Skin epidermis (tissue), 12 donors: ENCODE data around the gene MLLT3.

Source experiments
- H3K27ac ChIP-seq, 21 experiments: fragments of 200-600 bp; sonication (generic) in 11 of 21; one replicate each; pipeline ENCODE4 v1.5.0; 2020; ENCODE audit warnings: mild to moderate bottlenecking in 3 of 21, inconsistent platforms in 2 of 21, moderate library complexity in 2 of 21
- H3K4me3 ChIP-seq, 7 experiments: fragments of 200-600 bp; sonication (generic) in 2 of 7; one replicate each; pipeline ENCODE4 v1.5.0; 2020; ENCODE audit warnings: inconsistent platforms in 2 of 7, mild to moderate bottlenecking in 2 of 7, moderate library complexity in 1 of 7

MLLT3 gene

GRCh38 chr9:20326516-20326915, 295.8 kb downstream of the MLLT3 start:
- Histone ChIP-seq H3K27ac (no peak overlapping the region), H3K4me3 (no peak overlapping the region)

- no peak overlapping the region for H3K27ac ChIP-seq
- H3K4me3 ChIP-seq = no peak overlapping the region
Observed at GRCh38 chr9:20325008-20325407, 297.3 kb downstream of the MLLT3 start.

GRCh38 chr9:20322212-20322611, 300.1 kb downstream of the MLLT3 start:
- Histone ChIP-seq H3K4me3 (no peak overlapping the region), H3K27ac (peak overlapping the region in 10 of 21 experiments; percentile 48 to 78 (median 62))

GRCh38 chr9:20321423-20322082, 300.7 kb downstream of the MLLT3 start:
- Histone ChIP-seq H3K4me3 (no peak overlapping the region), H3K27ac (peak overlapping the region in 12 of 21 experiments; percentile 35 to 78 (median 61))

- H3K27ac ChIP-seq = peak overlapping the region in 12 of 21 experiments; percentile 4 to 78 (median 61)
Observed at GRCh38 chr9:20320921-20321320, 301.4 kb downstream of the MLLT3 start.

GRCh38 chr9:20319641-20320337, 302.5 kb downstream of the MLLT3 start:
- peak overlapping the region in 15 of 21 experiments; percentile 1 to 78 (median 59) for H3K27ac ChIP-seq

More at GRCh38 chr9:20320921-20321320, 301.4 kb downstream of the MLLT3 start:
- H3K4me3 ChIP-seq = no peak overlapping the region

GRCh38 chr9:20319241-20319640, 303.1 kb downstream of the MLLT3 start:
- peak overlapping the region in 14 of 21 experiments; percentile 1 to 73 (median 51) for H3K27ac ChIP-seq

More at GRCh38 chr9:20319641-20320337, 302.5 kb downstream of the MLLT3 start:
- H3K4me3 ChIP-seq = no peak overlapping the region

GRCh38 chr9:20317701-20318100, 304.6 kb downstream of the MLLT3 start:
- Histone ChIP-seq H3K4me3 (no peak overlapping the region), H3K27ac (no peak overlapping the region)

More at GRCh38 chr9:20319241-20319640, 303.1 kb downstream of the MLLT3 start:
- no peak overlapping the region for H3K4me3 ChIP-seq

GRCh38 chr9:20316372-20316771, 305.9 kb downstream of the MLLT3 start:
- no peak overlapping the region for H3K4me3 ChIP-seq
- peak overlapping the region in 1 of 21 experiments; percentile 65 for H3K27ac ChIP-seq

- peak overlapping the region in 5 of 21 experiments; percentile 10 to 65 (median 57) for H3K27ac ChIP-seq
Observed at GRCh38 chr9:20315677-20316076, 306.6 kb downstream of the MLLT3 start.

GRCh38 chr9:20314981-20315380, 307.3 kb downstream of the MLLT3 start:
- Histone ChIP-seq H3K27ac (peak overlapping the region in 3 of 21 experiments; percentile 57 to 65 (median 61)), H3K4me3 (no peak overlapping the region)

More at GRCh38 chr9:20315677-20316076, 306.6 kb downstream of the MLLT3 start:
- H3K4me3 ChIP-seq = no peak overlapping the region

- Histone ChIP-seq H3K4me3 (no peak overlapping the region), H3K27ac (no peak overlapping the region)
Observed at GRCh38 chr9:20313415-20313814, 308.9 kb downstream of the MLLT3 start.

- Histone ChIP-seq H3K27ac (no peak overlapping the region), H3K4me3 (no peak overlapping the region)
Observed at GRCh38 chr9:20312732-20313131, 309.6 kb downstream of the MLLT3 start.

GRCh38 chr9:20310024-20310423, 312.3 kb downstream of the MLLT3 start:
- Histone ChIP-seq H3K27ac (no peak overlapping the region), H3K4me3 (no peak overlapping the region)

GRCh38 chr9:20309124-20309523, 313.2 kb downstream of the MLLT3 start:
- no peak overlapping the region for H3K4me3 ChIP-seq
- H3K27ac ChIP-seq = no peak overlapping the region

GRCh38 chr9:20307621-20308020, 314.7 kb downstream of the MLLT3 start:
- Histone ChIP-seq H3K27ac (no peak overlapping the region), H3K4me3 (no peak overlapping the region)

- H3K27ac ChIP-seq = no peak overlapping the region
Observed at GRCh38 chr9:20305452-20305851, 316.8 kb downstream of the MLLT3 start.

GRCh38 chr9:20303996-20304395, 318.3 kb downstream of the MLLT3 start:
- H3K27ac ChIP-seq = no peak overlapping the region
- H3K4me3 ChIP-seq = no peak overlapping the region

More at GRCh38 chr9:20305452-20305851, 316.8 kb downstream of the MLLT3 start:
- no peak overlapping the region for H3K4me3 ChIP-seq

GRCh38 chr9:20303066-20303465, 319.2 kb downstream of the MLLT3 start:
- Histone ChIP-seq H3K4me3 (no peak overlapping the region), H3K27ac (no peak overlapping the region)

- no peak overlapping the region for H3K27ac ChIP-seq
- no peak overlapping the region for H3K4me3 ChIP-seq
Observed at GRCh38 chr9:20302197-20302596, 320.1 kb downstream of the MLLT3 start.
